ENCODE measurements around the gene SOCS3.

DNA sequence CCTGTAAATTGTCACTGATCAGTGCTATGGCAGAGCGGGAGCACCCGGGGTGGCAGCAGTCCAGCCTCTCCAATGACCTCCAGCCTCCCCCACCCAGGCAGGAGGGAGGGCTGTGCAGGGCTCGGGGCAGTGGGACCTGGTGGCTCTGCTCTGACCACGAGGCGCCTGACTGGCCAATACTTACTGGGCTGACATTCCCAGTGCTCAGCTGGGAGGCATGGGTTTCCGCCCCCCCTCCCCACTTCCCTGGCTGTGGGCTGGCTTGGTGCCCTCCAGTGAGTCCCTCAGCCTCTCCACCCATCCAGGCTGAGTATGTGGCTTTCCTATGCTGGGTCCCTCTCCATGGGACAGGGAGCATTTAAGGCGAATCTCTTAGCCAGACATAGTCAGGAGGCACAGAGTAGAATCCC lies 2.7 kb downstream of the SOCS3 start:
- TF ChIP-seq TAF1 (IDR thresholded peaks at IDR 0.05; ENCODE audit: borderline replicate concordance, insufficient read depth, low read length) (no peak), POLR2AphosphoS5 (IDR thresholded peaks at IDR 0.05; ENCODE audit: low read depth, low read length) (no peak), SIN3A (IDR thresholded peaks at IDR 0.05; ENCODE audit: borderline replicate concordance, insufficient read depth, low read length) (no peak)
- TF ChIP-seq, protein P1, sequence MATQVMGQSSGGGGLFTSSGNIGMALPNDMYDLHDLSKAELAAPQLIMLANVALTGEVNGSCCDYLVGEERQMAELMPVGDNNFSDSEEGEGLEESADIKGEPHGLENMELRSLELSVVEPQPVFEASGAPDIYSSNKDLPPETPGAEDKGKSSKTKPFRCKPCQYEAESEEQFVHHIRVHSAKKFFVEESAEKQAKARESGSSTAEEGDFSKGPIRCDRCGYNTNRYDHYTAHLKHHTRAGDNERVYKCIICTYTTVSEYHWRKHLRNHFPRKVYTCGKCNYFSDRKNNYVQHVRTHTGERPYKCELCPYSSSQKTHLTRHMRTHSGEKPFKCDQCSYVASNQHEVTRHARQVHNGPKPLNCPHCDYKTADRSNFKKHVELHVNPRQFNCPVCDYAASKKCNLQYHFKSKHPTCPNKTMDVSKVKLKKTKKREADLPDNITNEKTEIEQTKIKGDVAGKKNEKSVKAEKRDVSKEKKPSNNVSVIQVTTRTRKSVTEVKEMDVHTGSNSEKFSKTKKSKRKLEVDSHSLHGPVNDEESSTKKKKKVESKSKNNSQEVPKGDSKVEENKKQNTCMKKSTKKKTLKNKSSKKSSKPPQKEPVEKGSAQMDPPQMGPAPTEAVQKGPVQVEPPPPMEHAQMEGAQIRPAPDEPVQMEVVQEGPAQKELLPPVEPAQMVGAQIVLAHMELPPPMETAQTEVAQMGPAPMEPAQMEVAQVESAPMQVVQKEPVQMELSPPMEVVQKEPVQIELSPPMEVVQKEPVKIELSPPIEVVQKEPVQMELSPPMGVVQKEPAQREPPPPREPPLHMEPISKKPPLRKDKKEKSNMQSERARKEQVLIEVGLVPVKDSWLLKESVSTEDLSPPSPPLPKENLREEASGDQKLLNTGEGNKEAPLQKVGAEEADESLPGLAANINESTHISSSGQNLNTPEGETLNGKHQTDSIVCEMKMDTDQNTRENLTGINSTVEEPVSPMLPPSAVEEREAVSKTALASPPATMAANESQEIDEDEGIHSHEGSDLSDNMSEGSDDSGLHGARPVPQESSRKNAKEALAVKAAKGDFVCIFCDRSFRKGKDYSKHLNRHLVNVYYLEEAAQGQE (IDR thresholded peaks at IDR 0.05; ENCODE audit: insufficient read depth in 1 of 2, low read depth in 2 of 2, low read length in 2 of 2) = no peak

Data from PFSK-1 (cell line).